GM11168 (cell line): Measurements from ENCODE around the gene ITPR1.

Experiments
- in situ Hi-C: fragments of 300-500 bp; cut with MboI; formaldehyde crosslinking; loops from one replicate; pipeline ENCODE4 v1.12.0; 2022; ENCODE audit warnings: low sequenced_read_pairs; ENCODE audit not compliant: unreplicated experiment

ITPR1 gene

DNA sequence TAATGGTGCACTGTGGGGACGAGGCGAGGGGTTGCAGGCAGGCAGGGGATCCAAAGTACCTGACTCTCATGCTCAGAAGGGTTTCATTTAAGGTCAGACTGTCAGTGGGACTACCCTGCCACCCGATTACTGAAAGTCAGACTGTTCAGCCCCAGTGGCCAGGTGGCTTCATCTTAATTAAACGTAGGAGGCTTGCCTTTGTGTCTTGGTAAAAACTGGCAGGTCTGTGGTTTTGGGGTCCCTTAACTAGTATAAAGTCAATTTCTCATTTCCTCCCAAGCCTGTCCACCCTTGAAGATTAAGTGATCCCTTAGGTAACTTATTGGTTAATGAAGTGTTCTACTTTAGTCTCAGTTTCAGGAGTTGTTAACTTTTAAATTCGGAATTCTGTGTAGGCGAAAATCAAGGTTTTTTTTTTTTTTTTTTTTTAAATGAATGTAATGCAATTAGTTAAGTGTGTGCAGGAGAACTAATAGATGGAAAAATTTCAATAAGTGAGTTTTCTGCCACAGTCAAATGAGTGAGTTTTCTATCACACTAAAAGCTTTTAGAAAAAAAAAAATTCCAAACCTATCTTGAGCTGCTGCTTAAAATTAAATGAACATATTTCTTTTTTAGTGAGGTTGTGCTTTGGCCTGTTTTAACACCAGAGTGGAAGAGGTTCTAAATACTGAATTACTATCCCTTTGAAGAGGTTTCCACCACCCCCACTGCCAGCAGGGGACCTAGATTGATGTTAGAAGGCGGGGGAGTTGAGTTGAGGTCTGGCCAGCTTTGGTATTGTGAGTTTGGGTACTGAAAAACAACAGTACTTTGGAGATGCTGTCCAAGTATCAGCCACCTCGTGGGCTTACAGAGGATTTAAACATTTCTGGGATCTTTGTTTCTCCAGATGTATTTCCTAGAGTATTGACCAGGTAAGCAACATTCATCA is 15.2 kb downstream of the ITPR1 start:
- in situ Hi-C loops = no loop called here

DNA sequence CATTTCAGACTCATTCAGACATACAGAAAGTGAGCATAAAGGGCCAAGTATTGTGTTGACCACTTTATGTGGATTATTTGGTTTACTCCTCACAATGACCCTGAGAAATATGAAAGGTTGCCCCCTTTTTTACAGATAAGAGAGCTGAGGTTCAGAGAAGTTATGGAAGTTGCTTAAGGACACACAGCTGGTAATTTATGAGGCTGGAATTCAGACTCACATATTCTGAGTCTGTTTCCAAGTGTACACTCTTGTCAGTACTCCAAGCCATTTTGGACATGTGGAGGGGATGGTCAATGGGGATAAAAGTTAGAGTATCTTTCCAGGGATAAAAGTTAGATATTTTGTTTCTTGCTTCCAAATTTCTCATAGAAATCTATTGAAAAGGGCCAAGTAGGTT is 15.9 kb downstream of the ITPR1 start:
- in situ Hi-C loops = no loop called here

DNA sequence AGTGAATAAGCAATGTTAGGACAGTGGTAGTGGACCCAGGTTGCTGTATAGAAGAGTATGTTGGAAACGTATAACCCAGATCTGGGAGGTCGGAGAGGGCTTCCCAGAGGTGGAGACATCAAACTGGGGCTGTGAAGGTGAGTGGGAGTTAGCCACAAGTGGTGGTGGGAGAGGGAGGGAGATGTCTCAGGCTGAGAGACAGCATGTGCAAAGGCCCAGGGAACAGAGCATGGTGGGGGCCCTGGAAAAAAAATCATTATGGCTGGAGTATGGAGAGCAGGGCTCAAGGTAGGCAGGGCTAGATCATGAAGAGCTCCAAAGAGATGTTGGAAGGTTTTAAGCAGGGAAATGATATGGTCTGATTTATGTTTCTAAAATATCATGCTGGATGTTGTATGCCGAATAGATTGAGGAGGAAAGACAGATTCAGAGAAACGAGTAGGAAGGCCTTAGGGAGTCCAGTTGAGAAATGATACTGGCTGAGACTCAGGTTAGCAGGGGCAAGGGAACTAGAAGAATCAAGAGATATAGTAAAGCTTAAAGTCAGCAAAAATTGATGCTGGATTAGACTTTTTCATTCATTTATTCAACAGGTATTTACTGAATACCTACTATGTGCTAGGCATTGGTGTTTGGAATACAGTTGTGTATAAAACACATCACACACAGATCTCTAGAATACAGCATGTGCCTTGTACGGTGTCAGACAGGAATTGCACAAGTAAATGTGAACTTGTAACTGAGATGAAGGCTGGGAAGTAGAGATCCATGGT is 17.0 kb downstream of the ITPR1 start:
- in situ Hi-C loops = no loop called here

DNA sequence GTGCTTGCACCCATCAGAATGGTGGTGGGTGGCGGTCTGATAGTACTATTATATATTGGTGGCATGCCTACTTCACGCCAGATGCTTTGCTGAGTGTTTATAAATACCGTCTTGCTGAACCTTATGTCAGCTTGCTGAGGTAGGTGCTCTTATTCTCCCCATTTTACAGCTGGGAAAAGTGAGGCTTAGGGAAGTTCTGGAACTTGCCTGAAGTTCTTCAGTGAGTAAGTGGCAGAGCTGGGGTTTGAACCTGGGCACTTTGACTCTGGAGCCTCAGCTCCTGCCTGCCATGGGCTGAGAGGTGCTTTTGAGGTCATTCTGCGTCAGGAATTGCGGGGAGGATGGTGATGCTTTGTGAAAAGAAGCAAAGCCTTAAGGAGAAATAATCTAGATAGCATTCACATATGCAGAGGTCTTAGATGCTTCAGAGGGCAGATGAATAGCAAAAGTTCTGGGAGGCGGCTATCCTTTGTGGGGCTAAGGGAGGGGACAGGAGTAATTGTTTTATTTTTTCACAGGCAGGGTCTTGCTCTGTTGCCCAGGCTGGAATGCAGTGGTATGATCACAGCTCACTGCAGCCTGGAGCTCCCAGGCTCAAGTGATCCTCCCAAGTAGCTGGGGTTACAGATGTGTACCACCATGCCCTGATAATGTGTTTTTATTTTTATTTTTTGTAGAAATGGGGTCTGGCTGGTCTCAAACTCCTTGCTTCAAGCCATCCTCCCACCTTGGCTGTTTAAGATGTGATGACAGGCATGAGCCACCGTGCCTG is 18.5 kb downstream of the ITPR1 start:
- in situ Hi-C loops = no loop called here

DNA sequence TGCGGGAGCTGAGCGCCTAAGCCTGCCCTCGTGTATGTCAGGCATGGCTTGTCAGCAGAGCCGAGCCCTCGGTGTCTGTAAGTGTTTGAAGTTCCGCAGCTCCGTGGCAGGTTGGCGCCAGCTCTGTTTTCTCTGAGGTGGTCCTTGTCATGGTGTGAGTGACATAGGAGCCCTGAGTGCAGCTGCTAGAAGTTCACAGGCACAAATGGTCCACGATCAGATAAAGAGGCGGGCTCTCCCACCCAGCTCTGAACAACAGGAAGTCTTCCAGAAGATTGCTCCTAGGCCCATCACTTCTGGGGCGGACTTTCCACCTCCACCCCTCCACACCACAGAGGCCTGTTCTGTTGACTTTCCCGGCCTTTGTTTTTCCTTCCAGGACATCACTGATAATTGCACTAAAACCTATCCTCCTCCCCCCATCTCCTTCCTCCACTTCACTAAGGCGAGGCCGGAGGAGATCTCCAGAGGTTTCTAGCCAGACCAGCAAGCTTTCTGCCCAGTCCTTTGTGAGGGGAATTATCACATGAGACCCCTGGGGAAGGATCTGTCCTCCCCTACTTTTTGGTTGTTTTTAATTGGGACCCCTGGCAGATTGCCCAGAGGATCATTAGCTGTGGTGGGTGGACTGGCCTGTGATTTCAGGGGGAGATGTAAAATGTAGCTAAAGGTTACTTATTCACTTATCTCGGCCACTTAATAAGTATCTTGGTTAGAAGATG is 19.9 kb downstream of the ITPR1 start:
- in situ Hi-C loops = no loop called here

DNA sequence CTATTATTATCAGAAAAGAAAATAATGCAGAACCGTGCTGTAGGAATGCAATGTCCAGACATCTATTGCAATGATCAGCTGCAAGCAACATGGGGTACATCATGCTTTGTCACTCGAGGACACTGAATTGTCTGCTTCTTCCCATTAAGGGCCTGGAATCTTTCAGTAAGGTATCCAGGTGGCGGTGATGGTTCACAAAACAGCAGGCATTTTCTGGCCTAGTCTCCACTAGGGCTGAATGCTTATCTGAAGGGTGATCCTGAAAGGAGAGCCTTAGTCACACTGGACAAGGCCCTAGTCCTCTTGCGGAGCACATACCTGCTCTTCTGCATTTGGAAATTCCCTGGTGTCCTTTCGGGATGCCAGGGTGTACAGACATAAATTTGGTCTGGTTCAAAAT is 21.2 kb downstream of the ITPR1 start:
- in situ Hi-C loops = no loop called here

DNA sequence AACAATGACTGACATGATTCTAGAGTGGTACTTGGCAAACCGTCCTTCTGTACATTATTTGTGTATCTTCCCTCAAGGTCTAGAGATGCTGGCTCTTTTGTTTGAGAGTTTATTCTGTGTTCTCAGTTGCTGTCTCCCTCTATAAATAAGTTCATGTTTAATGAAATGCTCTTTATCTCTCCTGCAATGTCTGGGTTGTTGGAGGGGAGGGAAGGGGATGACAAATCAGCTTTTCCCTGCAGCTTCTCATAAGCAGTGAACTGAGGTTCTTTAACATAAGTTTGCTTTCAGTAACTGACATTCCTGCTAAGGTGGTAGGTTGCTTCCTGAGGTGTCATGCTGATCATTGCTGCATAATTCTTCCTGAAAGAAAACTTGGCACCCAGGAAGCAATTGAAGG is 21.8 kb downstream of the ITPR1 start:
- in situ Hi-C loops = no loop called here

DNA sequence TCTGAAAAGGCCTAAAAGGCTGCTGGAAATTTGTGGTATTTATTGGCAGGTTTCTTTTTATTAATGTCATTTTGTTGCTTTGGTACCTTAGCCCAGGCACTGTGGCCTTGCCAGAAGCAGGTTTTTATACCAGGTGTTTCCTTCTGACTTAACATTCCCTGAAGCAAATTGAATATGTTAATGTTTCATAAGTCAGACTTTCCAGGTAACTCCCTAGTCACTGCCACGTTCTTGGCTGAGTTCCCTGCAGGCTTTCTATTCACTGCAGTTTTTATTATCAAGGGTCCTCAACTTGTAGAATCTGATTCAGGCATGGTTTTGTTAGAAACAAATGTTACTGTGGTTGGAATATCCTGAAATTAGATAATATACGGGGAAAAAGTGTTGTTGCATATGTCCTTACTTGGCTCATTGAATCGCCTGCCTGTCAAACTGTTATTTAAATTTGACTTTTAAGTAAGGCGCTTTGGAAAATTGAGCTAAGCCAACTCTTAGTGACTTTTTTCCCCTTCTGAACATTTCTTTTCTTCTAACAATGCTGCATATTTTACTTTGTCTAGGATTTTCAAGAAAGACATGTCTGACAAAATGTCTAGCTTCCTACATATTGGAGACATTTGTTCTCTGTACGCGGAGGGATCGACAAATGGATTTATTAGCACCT is 22.9 kb downstream of the ITPR1 start:
- in situ Hi-C loops = no loop called here

DNA sequence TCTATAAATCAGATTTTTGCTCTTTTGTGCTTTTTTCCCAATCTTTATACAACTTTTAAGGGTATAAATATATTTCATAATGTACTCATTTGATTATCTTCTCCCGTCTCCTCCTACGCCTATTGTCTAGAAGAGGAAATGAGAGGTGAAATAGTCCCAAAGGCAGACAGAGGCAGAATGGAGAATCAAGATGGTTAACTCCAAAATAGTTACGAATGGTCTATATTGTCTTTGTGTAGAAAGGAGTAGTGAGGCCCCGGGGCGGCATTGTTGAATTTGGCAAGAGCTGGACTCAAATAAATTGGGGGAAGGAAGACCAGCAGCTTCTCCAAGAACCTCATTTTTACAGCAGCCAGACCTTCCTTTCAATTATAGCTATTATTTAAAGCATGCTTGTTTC is 23.9 kb downstream of the ITPR1 start:
- in situ Hi-C loops = no loop called here

DNA sequence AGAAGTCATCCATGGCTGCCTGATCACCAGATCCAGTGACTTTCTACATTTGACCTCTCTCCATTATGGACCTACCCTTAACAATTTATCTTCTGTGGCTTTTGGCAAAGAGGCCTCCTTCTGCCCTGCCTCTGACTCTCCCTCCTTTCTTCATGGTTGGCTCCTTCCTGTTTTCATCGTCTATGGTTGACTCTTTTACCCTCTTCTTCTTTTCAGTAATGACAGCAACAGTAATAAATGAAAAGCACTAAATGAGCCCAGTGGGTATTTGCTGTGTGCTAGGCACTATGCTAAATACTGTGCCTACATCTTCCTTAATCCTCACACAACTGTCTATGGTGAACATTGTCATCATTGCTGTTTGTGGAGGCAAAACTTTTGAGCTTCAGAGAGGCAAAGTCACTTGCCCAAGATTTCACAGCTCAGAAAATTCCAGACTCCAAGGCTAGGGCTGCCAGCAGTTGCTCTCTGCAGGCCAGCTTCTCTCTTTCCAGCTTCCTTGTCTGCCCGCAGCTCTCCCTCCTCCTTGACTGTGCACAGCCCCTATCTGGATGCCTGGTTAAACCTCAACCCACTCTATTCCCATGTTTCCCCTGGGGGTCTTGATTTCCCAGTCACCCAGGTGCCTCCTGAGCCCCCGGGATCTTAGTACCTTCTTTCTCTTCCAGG is 24.6 kb downstream of the ITPR1 start:
- in situ Hi-C loops = no loop called here

DNA sequence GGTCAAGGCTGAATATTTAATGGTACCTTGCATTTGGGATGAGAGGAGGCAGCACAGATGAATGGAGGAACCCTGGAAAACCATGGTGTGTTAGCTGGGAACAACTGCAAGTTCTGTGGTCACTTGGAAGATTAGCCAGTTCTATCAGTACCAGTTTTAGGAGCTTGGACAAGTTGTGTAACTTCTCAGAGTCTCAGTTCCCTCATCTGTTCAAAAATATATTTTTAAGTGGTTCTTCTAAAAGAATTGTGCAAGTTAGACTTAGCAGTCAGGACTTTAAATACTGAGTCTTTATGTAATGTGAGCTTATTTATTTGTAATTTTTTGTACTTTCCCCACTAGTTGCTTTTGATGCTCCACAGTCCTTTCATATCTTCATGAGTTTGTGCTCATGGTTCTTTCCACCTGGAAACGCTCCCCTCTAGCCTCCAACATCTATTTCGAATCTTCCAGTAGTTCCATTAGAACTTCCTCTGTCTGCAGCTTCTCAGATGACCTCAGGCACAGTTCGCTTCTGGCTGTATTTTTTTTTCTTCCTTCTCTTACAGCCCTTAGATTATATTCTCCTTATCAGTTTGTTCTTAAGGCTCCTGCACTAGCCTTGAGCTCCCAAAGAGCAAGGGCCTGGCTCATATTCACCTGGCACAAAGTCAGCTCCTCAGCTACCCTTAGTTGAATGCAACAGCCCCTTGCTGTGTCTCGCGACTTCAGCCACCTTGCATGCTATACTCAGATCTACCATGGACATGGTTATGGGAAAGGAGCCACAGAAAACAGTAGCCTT is 27.1 kb downstream of the ITPR1 start:
- in situ Hi-C loops = no loop called here

DNA sequence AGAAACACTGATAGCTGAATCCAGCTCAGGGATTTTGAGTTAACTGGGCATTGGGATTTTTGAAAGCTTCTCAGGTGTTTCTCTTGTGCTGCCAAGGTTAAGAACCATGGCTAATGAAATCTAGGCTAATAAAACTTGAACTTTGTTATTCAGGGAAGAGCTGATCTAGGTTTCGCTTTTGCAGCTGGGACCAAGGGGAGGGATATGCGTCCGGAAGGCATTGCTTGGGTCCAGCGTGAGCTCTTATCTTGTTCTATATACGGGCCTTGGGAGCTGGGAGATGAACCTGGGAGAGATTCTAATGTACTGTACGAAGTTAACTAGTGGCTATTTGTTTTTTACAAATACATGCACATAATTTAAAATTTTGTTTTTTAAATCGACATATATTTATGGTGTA is 29.8 kb downstream of the ITPR1 start:
- in situ Hi-C loops = no loop called here

DNA sequence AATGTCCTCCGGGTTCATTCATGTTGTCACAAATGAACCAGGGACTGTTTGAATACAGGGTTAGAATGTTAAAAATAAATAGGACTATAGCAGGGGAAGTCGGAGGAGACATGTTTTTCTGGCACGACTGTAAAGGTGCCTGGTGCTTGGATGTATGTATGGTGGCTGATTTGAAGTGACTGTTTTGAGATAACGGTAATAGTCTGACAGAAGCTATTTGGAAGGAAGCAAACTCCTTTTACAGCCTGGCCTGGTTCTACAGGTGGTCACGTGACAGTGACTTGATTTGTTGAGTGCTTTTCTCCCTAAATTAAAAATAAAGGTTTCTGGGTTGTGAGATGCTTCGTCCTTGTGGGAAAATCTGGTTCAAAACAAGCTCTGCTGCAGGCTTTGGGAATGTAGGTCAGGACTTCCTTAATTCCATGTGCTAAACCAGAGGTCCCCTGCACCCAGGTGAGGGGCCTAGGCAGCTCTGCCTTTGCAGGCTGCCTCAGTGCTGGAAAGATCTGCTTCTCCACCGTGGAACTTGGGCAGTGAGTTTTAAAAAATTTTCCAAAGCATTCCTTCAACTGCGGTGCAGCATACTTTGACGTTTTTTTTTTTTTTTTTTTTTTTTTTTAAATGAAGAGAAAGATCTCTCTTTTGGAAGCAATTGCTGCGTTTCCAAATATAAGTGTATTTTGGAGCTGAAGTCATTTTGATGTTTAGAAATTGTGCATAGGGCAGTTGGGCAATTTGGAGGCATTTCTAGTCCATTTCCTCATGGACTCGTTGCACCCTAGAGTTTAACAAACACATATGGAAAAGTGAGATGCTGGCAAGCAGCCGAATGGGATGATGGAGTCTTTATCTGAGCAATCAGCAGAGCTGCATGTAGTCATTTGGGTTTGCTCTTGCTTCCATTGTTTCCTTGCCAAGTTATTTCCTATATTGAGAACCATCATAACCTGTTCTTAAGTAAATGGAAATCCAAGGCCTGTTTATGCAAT is 30.9 kb downstream of the ITPR1 start:
- in situ Hi-C loops = no loop called here

DNA sequence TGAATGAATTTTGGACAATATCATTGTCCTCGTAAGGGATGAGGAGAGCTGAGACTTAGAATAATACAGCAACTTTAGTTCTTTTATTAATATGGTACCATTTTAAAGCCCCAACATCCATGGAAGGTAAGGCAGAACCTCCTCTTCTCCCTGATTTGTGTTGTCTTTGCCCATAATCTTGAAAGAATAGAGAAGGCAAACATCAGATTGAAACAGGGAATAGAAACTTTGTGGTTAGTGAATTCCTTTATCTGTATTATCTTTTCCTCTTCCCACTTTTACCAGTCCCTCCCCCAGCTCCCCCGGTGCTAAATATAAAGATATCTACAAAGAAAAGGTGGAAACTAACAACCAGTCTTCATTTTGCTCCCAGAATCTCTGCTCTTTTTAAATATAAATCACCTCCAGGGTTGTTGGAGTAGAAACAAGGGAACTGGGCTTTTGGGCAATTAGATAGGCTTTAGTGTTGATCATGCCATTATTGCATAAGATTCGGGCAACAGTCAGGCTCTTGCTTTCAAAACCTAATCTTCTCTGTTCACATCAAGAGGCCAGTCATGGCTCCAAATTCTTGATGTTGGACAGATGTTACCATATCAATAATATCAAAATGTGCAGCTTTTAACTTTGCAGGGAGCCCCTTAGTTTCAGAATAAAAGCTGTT is 32.5 kb downstream of the ITPR1 start:
- in situ Hi-C loops = no loop called here

DNA sequence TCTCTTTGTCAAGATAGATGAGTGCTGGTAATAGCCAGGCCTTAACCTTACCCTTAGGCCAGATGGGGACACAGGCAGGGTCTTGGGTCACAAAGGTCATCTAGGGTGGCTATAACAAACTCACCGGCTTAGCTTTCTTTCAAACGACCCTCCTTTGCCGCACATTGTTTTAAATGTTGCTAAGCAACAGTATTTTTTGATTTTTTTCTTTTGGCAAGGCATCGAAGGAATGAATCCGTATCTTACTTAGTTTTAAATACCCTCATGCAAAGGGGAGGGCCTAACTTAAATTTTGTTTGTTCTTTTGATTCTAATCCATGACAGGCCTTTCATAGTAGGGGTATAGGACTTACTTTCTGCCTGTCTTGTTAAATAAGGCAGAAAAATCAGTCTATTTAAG is 35.2 kb downstream of the ITPR1 start:
- in situ Hi-C loops = no loop called here

DNA sequence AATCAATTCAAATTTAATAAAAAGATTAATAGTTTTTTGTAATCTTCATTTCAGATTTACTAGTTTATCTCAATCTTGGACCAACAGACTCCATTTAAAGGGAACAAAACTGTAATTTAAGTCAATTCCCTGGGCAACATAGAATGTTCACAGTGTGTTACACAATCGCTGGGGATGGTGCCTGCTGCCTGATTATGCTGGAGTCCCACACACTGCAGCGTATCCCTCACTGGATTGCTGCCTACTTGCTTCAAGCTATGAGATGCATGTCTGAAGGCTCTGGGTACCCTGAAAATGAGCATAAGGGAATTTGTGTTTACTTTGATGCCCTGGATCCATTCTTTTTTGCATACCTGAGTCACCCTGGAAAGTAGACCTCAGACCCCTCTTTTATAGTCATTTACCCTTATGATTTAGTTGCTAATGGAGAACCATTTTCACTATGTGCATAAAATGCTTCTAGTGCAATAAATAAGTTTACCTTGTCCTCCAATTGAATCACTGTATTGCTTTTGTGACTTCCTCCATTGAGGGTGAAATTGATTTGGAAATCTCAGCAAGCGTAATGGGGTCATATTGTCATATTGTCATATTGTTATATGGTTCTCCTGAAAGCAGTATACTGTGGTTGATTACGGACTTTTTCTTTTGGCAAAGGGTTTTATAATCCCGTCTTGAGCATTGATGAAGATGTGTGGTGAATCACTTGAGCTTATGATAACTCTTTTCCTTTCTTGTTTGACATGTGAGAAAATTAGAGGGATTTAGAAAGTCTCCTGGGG is 35.9 kb downstream of the ITPR1 start:
- in situ Hi-C loops = no loop called here
